ENCODE data around the gene LRPAP1.
A peak's percentile ranks its signal among the peaks of the same experiment; 100 is the strongest.

LRPAP1 gene

DNA sequence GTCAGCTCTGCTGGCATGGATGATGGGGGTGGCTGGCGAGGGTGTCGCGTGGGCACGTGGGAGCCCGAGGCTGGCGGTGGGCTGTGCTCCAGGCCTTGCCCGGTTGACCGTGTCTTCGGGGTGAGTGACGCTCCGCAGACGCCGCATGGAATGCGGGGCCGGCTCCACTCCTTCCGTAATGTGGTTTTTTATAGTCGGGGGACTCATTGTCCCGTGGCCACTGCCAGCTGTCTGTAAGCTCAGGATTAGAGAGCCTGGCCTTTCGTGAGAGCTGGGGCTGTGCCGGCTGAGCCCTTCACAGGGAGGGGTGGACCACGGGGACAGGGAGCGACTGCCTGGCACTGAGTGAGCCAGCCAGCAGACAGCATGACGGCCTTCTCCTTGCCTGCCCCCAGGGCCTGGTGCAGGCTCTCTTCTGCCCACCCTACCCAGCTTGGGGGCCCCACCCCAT is 48.7 kb downstream of the LRPAP1 start:
- DNase-seq, result no peak

DNA sequence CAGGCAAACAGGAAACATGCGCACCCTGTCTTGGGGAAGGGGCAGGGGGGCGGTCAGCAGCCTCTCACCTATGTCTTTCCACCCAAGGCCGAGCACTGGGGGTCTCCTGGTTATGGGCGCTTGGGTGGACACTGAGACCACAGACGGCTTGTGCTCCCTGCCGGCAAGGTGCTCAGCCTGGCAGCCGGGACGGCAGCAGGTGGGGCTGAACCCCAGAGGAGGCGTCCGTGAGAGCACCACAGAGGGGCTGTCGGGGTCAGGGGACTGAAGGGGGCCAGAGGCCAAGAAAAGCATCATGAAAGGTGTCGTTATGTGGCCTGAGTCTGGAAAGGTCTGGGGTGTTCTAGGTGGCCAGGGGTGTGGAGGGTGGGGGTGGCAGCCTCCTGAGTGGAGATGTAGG is 49.5 kb downstream of the LRPAP1 start:
- no peak for DNase-seq

DNA sequence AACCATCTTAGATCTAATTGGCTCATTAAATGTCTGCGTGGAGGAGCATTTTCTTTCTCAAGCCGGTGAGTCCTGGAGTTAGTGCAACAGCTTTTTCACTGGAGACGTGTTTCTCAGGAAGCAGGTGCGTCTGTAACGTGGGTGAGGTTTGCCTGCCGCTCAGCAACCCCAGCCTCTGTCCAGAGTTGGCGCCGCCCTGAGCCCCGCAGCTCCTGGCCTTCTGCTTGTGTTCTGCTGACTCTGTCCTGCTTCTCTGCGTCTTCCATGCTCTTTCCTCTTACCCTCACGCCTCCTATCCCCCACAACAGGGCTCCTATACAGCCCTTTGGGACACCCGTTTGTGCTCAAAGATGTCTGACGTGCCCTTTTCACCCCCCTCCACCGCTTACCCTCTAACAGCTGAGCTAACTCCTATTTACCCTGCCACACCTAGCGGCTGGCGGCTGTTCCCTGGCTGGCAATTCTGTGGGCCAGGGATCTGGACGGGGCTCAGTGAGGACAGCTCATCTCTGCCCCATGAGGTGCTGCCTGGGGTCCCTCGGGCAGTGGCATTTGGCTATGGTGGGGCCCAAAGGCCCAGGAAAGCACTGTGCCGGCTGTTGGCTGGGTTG is 50.3 kb downstream of the LRPAP1 start:
- no peak for DNase-seq

DNA sequence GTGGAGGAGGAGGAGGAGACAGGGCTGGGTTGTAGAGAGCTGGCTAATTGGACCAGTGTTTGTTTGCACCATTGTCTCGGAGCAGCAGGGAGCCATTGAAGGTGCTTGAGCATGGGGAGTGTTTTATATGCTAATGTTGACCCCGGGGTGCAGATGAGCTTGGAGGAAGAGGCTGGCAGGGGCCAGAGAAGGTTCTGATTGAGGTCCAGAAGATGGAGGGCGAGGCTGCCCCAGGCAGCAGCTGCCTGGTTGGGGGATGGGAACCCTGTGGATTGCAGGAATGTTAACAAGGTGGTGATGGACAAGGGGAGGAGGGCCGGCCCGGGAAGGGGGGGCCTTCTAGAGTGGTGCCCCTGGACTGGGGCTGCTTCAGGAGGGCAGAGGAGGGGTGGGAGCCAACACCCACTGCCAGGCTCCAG is 51.1 kb downstream of the LRPAP1 start:
- no peak for DNase-seq

DNA sequence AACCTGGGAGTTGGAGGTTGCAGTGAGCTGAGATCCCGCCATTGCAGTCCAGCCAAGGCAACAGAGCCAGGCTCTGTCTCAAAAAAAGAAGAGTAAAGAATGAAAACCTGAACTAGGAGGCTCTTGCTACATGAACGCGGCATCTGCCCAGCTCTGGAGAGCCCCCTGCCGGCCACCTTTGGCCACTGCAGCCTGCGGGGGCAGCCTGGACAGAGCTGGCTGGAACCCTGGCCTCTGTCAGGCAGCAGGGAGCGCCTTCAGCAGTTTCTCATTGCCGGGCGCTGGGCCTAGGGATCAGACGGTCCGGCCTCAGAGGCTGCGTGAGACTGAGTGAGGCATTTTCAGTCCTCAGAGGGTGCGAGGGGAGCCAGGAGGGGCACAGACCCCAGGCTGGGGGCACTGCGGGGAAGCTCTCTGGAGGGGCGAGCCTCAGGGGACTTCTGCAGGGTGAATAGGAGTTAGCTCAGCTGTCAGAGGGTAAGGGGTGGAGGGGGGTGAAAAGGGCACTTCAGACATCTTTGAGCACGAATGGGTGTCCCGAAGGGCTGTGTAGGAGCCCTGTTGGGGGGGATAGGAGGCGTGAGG is 51.6 kb downstream of the LRPAP1 start:
- DNase-seq, result peak; percentile 69

DNA sequence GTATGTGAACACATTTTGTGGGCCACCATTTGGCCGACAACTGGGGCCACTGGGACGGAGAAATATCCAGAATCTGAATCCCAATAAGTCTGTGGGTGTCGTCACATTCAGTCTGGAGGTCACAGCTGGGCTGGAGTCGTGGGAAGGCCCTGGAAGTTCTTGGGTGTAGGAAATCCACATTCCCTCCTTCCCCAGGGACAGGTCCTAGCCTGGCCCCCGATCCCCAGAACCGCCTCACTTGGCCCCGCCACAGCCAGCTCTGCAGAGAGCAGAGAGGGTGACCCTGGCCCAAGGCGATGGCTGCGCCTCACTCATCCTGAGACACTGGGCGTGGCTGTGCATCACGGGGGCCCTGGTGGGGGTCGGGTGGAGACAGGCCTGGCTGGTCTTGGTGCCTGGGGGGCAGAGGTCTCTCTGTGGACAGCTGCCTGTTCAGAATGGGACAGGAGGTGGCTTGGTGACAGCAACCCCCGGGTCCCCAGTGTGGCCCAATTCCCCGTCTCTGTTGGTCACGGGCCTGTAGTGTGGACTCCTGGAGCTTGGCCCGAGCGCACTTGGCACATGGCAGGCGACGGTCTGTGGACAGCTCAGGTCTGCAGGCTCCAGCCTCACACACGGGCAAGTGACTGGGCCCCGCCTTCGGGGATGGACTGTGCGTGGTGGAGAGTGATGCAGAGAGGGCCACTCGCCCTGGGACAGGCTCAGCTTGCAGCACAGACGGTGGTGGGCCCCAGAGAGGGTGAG is 52.7 kb downstream of the LRPAP1 start:
- no peak for DNase-seq

DNA sequence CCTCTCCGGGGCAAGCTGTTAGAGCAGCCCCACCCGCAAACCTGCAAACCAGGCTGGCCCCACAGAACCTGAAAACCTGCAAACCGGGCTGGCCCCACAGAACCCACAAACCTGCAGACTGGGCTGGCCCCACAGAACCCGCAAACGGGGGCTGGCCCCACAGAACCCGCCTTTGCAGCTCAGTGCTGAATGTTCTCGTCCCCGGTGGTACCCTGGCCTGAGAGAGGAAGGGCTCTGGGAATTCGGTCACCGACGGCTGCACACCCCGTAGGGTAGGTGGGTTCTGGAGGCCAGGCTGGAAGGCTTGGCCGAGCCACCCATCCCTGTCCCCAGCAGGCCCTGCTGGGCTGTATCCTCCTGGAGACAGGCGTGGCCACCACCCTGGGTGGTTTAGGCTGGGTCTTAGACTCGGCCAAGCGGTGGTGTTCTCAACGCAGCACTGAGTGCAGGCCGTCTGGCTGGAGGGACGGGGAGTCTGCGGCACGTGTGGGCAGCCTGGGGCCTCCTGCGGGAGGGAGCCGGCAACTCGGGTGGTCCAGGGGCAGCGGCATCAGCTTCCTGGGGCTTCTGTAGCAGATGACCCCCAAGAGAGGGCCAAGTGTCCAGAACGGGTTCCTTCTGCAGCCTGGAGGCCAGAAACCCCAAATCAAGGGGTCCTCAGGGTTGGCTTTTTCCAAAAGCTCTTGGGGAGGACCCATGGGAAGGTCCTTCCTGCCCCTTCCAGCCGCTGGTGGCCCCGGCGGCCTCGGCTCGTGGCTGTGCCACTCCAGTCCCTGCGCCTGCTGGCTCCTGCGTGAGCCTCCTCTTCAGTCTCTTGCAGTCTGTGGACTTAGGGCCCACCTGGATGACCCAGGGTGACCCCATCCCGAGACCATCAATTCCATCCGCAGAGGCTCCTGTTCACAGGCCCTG is 53.5 kb downstream of the LRPAP1 start:
- no peak for DNase-seq

DNA sequence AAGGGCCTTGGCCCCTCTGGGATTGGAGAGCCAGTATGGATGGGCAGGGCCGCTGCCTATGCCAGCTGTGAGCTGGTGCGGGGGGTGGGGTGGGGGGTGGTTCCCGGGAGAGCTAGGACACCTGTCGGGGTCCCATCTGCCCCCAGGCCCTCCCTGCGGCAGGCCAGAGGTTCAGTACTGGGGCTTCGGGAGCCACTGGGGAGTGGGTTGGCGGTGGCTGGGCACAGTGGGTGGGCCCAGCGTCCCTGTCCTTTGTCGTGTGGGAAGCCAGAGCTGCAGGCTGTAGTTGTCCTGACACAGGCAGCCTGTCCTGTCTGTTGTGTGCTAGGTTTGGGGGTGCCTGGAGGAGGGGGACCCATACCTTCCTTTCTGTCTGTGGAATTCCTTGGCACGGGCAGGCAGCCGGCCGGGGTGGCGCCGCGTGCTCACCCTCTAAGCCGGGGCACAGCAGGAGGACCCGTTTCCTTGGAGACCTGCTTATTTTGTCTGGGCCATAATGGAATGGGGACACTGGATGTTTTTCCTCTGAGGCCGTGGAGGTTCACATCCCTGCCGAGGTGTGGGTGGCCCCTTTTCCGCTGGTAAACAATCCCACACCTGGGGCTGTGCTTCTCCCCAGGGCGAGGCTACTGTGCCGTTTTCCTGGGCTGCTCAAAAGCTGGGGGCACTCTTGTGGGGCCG is 54.3 kb downstream of the LRPAP1 start:
- DNase-seq, result no peak

DNA sequence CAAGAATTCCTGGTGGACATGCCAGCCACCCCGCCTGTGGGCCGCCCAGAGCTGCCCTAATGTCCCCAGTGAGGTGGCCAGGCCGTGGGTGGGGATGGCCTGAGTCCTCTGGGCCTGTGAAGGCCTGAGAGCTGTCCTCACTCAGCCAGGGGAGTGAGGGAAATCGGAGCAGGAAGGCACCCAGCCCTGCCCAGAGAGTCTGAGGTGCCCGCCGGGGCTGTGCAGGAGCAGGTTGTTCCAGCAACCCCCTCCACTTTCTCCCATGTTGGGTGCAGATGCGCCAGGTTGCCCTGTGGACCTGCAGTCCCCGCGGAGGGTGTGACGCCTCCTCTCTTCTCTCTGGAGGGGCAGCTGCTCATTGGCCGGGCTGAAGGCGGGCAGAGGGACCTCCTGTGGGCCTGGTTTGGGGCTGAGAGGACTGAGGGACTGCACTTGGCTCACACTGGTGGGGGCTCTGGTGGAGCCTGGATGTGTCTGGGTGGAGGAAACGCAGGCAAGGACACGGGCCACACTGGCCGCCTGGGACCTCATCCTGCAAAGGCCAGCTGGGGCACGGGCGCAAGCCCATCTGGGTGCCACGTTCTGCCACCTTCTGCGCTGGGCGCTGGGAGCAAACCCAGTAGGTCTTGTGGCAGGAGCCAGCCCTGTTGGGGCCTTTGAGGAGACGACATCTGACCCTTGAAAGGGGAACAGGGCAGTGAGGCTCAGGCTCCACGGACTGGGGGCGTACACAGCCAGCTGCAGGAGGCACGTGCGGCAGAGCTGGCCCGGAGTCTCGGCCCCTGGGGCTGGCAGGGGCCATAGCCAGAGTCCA is 55.1 kb downstream of the LRPAP1 start:
- no peak for DNase-seq

DNA sequence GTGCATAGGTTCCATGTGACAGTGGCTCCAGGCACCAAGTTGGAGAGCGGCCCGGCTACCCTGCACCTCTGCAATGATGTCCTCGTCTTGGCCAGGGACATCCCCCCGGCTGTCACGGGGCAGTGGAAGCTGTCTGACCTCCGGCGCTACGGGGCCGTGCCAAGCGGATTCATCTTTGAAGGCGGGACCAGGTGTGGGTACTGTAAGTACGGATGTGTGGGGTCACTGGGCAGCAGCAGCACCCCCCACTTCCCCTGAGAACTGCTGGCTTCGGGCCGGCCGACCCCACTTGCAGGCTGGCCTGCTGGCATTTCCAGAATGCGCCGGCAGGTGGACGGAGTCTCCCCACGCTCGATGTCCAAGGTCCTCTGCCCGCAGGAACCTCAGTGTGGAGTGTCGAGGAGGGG is 55.9 kb downstream of the LRPAP1 start:
- no peak for DNase-seq

DNA sequence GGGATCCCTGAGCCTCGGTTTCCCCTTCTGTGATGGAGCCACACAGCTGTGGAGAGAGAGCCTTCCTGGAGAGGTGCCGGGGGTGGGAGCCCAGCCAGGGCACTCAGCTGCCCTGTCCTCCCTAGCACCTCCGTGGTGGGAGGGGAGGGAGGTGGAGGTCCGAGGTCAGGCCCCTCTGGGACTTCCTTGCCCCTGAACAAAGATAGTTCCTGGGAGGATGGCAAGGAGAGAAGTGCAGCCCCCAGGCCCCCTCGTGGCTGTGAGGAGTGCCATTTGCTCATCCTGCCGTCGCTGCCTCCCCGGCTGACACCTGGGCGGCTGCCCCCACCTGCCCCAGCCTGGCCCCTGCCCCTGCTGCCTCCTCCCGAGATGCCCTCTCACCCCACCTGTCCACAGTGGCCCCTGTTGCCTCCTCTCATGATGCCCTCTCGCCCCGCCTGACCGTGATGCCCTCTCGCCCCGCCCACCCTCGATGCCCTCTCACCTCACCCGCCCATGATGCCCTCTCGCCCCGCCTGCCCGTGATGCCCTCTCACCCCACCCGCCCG is 56.4 kb downstream of the LRPAP1 start:
- no peak for DNase-seq

DNA sequence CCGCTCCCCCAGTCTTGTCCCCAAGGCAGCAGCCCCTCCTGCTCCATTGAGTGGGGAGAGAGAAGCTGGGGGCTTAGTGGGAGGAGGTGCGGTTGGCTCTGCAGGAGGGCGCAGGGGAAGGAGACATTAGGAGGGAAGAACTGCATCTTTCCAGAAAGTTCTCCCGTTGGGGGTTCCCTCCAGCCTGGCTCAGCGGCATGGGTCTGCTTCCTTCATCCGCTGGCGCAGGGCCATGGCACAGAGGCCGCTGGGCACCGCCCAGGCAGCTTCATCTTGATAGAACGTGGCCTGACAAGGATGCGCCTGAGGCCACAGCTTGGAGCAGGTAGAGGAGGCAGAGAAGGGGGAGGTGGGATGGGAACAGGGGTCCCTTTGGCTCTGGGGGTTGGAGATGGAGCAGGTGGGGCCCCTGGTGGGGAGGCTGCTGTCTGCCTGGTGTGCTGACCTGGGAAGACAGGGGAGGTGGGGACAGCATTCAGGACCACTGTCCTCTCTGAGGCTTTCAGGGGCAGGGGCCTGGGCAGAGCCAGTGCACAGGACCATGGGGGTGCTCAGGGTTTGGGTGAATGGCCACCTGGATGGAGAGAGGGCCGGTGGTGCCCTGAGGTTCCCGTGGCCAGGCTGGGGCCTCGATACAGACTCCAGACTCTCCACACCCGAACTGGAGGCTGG is 57.0 kb downstream of the LRPAP1 start:
- no peak for DNase-seq

DNA sequence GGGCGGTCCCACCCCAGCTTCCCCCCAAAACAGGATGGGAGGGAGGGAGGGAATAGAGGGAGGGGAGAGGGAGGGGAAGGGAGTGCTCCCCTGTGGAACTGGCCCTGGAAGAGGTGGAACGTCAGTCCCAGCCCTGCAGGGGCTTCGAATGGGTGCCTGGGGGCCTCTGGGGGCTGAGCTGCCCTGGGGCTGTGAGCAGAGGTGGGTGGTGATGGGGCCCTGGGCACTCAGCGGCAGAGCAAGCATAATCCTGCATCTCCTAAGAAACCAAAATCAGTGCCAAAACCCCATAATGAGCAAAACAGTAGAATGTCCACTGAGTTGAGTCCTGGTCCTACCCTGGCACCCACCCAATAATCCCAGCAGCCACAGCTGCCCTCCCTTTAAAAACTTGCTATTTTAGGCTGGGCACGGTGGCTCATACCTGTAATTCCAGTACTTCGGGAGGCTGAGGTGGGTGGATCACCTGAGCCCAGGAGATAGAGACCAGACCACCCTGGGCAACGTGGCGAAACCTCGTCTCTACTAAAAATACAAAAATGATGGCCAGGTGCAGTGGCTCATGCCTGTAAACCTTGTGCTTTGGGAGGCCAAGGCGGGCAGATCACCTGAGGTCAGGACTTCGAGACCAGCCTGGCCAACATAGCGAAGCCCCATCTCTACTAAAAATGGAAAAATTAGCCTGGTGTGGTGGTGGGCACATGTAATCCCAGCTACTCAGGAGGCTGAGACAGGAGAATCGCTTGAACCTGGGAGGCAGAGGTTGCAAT is 58.0 kb downstream of the LRPAP1 start:
- DNase-seq, result no peak

DNA sequence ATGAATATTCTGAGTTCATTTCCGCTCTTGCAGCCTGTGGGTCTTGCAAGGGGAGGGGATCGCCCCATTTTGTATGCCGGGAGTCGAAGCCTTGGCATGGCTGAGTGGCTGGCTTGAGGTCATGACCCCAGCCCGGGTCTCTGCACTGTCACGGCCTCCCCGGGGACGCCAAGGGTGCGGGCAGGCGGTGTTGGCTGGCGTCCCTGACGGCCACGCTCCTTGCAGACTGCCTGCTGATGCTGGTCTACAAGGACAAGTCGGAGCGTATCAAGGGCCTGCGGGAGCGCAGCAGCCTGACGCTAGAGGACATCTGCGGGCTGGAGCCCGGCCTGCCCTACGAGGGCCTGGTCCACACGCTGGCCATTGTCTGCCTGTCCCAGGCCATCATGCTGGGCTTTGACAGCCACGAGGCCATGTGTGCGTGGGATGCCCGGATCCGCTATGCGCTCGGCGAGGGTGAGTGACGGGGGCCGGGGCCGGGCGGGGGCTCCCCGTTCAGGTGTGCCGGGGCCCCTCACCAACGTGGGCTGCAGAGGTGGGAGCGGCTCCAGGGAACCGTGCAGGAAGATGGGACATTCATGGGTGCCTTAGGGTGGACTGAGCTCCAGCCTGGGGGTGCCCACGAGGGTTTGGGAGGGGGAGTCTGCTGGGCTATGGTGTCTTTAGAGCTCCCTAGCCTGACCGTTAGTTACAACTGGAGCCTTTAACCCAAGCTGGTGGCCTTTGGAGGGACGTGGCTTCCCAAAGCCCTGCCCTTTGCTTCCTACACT is 58.9 kb downstream of the LRPAP1 start:
- no peak for DNase-seq

DNA sequence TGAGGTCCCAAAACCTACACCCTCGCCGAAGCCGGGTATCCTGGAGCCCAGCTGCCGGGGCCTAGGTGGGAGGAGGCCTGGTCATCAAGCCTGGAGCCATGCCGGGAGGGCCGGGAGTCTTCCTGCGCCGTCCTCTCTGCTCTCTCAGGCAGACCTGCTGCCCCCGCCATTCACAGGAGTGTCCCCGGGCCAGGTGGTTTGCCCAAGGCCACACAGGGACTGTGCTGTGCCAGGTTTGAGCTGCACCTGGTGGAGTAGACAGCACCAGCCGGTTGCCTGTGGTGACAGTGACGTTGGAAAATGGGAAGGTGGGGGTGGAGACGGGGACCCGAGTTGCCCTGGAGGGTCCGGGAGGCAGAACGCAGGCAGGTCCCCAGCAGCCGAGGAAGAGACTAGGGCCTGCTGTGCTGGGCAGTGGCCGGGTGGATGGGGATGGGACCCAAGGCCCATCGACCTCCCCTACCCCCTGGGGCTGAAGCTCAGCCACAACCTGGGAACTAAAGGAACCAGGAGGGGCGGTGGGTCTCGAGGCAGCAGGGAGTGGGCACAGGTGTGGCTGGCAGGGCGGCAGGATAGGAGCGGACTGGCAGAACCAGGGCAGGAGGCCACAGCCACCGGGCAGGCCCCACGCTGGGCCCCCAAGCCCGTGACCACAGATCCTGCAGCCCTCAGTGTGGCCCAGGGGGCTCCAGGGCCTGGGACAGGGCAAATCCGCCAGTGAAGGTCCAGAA is 59.6 kb downstream of the LRPAP1 start:
- DNase-seq, result no peak

DNA sequence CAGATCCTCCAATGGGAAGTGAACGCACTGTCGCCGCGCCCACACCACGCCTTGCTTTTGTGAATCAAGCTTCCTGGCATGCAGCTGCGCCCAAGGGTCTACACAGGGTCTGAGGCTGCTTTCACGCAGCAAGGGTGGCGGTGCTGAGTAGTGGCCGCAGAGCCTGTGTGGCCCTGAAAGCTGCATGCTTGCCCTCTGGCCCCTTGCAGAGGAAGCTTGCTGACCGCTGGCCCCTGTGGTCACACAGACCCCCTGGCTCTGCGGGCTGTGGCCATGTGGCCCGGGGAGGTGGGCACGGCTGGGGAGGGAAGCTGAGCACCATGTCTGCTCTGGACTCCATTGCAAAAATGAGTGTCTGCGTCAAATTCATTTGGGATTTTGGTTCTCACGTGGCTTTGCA is 60.3 kb downstream of the LRPAP1 start:
- no peak for DNase-seq

DNA sequence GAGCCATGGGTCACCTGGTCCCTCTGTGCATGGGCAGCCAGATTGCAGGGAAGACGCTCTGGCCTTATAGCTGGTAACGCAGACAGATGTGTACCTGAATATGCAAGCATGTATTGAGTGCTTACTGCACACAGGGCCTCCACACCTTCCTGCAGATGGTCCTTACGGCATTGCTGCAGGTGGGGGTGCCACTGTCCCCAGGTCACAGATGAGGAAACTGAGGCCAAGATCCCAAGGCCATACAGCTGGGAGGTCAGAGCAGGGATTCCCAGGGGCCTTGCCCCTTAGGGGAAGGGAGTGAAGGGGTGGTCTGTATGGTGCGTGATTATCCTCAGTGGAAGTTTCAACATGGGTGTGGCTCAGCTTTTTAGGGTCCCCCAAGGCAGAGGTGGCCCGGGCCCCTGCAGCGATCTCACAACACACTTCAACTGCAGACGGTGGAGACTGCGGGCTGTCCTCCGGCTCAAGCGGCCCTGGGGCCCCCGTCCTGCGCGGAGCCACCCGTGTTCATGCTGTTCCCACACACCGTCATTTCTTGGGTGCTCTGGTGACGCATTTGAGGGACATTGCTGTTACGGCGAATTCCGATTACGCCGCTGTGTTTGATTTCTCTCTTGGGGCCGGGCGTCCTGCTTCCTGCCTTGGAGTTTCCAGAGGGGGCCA is 61.0 kb downstream of the LRPAP1 start:
- no peak for DNase-seq
